ENCODE results near the gene OR52A1. TPM values are rescaled to one million over a fixed set of nuclear protein-coding genes. Genes with fewer than 3 reads are reported as not detected.

OR52A1 gene
- total RNA-seq, 4 donors from 2014 or later: not detected

- no peaks in the 10 kb centered on the region for H3K27me3 ChIP-seq
- no peak overlapping the region for H3K4me3 ChIP-seq
- H3K4me1 ChIP-seq: no peaks in the 10 kb centered on the region
- intact Hi-C loops (cut with DNase I; ENCODE audit: low total_unique reads): no loop called here
- no peak overlapping the region for H3K27ac ChIP-seq
- TF ChIP-seq POLR2A (IDR thresholded peaks at IDR 0.05) (no peak), CTCF (IDR thresholded peaks at IDR 0.05 in 4 of 5, conservative IDR thresholded peaks at IDR 0.05 in 1 of 5) (no peak)
- no peak for DNase-seq
- in situ Hi-C loops (cut with MboI; ENCODE audit: low sequenced_read_pairs in 4 of 4): no loop called here
- no peak for ATAC-seq
- H3K36me3 ChIP-seq: no peaks in the 10 kb centered on the region
- H3K9me3 ChIP-seq: no peaks in the 10 kb centered on the region
Measured at GRCh38 chr11:5197536-5197935, 43.0 kb upstream of the OR52A1 start.

GRCh38 chr11:5196731-5197130 is 42.2 kb upstream of the OR52A1 start:
- H3K4me3 ChIP-seq: no peak overlapping the region
- ATAC-seq: no peak
- no peaks in the 10 kb centered on the region for H3K4me1 ChIP-seq
- no peaks in the 10 kb centered on the region for H3K9me3 ChIP-seq
- intact Hi-C loops (cut with DNase I; ENCODE audit: low total_unique reads): no loop called here
- H3K27ac ChIP-seq: no peak overlapping the region
- no peak for DNase-seq
- no peak for TF ChIP-seq CTCF (IDR thresholded peaks at IDR 0.05 in 4 of 5, conservative IDR thresholded peaks at IDR 0.05 in 1 of 5)
- TF ChIP-seq POLR2A (IDR thresholded peaks at IDR 0.05): no peak
- H3K27me3 ChIP-seq: no peaks in the 10 kb centered on the region
- H3K36me3 ChIP-seq: no peaks in the 10 kb centered on the region
- in situ Hi-C loops (cut with MboI; ENCODE audit: low sequenced_read_pairs in 4 of 4): no loop called here

GRCh38 chr11:5196067-5196466 is 41.5 kb upstream of the OR52A1 start:
- H3K27ac ChIP-seq: no peak overlapping the region
- no peaks in the 10 kb centered on the region for H3K4me1 ChIP-seq
- ATAC-seq (no peak), DNase-seq (no peak)
- intact Hi-C loops (cut with DNase I; ENCODE audit: low total_unique reads) (no loop called here), in situ Hi-C loops (cut with MboI; ENCODE audit: low sequenced_read_pairs in 4 of 4) (no loop called here)
- H3K27me3 ChIP-seq: no peaks in the 10 kb centered on the region
- no peaks in the 10 kb centered on the region for H3K36me3 ChIP-seq
- H3K9me3 ChIP-seq: no peaks in the 10 kb centered on the region
- TF ChIP-seq CTCF (IDR thresholded peaks at IDR 0.05 in 4 of 5, conservative IDR thresholded peaks at IDR 0.05 in 1 of 5) (no peak), POLR2A (IDR thresholded peaks at IDR 0.05) (no peak)
- H3K4me3 ChIP-seq: no peak overlapping the region

GRCh38 chr11:5192738-5193137 is 38.2 kb upstream of the OR52A1 start:
- no peaks in the 10 kb centered on the region for H3K9me3 ChIP-seq
- H3K36me3 ChIP-seq: no peaks in the 10 kb centered on the region
- TF ChIP-seq CTCF (IDR thresholded peaks at IDR 0.05 in 4 of 5, conservative IDR thresholded peaks at IDR 0.05 in 1 of 5) (no peak), POLR2A (IDR thresholded peaks at IDR 0.05) (no peak)
- intact Hi-C loops (cut with DNase I; ENCODE audit: low total_unique reads) (no loop called here), in situ Hi-C loops (cut with MboI; ENCODE audit: low sequenced_read_pairs in 4 of 4) (no loop called here)
- DNase-seq (no peak), ATAC-seq (no peak)
- no peak overlapping the region for H3K4me3 ChIP-seq
- H3K27ac ChIP-seq: no peak overlapping the region
- H3K4me1 ChIP-seq: no peaks in the 10 kb centered on the region
- no peaks in the 10 kb centered on the region for H3K27me3 ChIP-seq

GRCh38 chr11:5188201-5188600 is 33.6 kb upstream of the OR52A1 start:
- TF ChIP-seq POLR2A (IDR thresholded peaks at IDR 0.05): no peak
- TF ChIP-seq CTCF (IDR thresholded peaks at IDR 0.05 in 4 of 5, conservative IDR thresholded peaks at IDR 0.05 in 1 of 5): no peak
- Histone ChIP-seq H3K27ac (no peak overlapping the region), H3K27me3 (no peaks in the 10 kb centered on the region), H3K9me3 (no peaks in the 10 kb centered on the region), H3K4me1 (no peaks in the 10 kb centered on the region), H3K36me3 (no peaks in the 10 kb centered on the region), H3K4me3 (no peak overlapping the region)
- intact Hi-C loops (cut with DNase I; ENCODE audit: low total_unique reads) (no loop called here), in situ Hi-C loops (cut with MboI; ENCODE audit: low sequenced_read_pairs in 4 of 4) (no loop called here)
- ATAC-seq: no peak
- DNase-seq: no peak

Data from gastrocnemius medialis (tissue), 4 donors.